DMS79 treated with DMSO at 0.1 percent for 48 hours (cell line): Measurements from ENCODE around the gene CMIP.
"Not testable (repeated sequence)": the region's sequence is repeated elsewhere in the genome, so short reads cannot be mapped to it uniquely, and the experiment has no call there.

Experiments used
- DNase-seq: peaks from one replicate; lab custom pipeline; 2025; lab: John Stamatoyannopoulos, UW

The CMIP gene

GRCh38 chr16:81684901-81685300, 240.3 kb downstream of the CMIP start:
- no peak for DNase-seq

GRCh38 chr16:81686391-81687130, 242.0 kb downstream of the CMIP start:
- no peak for DNase-seq

- DNase-seq, result no peak
These were observed 242.5 kb downstream of the CMIP start for GRCh38 chr16:81687131-81687456.

- no peak for DNase-seq
These were observed 243.6 kb downstream of the CMIP start for GRCh38 chr16:81688182-81688581.

GRCh38 chr16:81688839-81689238, 244.2 kb downstream of the CMIP start:
- not testable (repeated sequence) for DNase-seq

GRCh38 chr16:81692021-81692420, 247.4 kb downstream of the CMIP start:
- DNase-seq, result no peak

GRCh38 chr16:81692571-81692970, 248.0 kb downstream of the CMIP start:
- no peak for DNase-seq

GRCh38 chr16:81693041-81693743, 248.6 kb downstream of the CMIP start:
- no peak for DNase-seq

GRCh38 chr16:81693744-81694303, 249.2 kb downstream of the CMIP start:
- no peak for DNase-seq

- DNase-seq, result peak; percentile 1
These were observed 250.1 kb downstream of the CMIP start for GRCh38 chr16:81694494-81695280.

- no peak for DNase-seq
These were observed 250.9 kb downstream of the CMIP start for GRCh38 chr16:81695321-81696165.

- no peak for DNase-seq
These were observed 251.8 kb downstream of the CMIP start for GRCh38 chr16:81696166-81696960.

- no peak for DNase-seq
These were observed 252.5 kb downstream of the CMIP start for GRCh38 chr16:81696961-81697615.

- peak; percentile 35 for DNase-seq
These were observed 253.2 kb downstream of the CMIP start for GRCh38 chr16:81697616-81698309.

GRCh38 chr16:81698310-81698641, 253.7 kb downstream of the CMIP start:
- no peak for DNase-seq

- no peak for DNase-seq
These were observed 255.0 kb downstream of the CMIP start for GRCh38 chr16:81699596-81699995.

- no peak for DNase-seq
These were observed 255.6 kb downstream of the CMIP start for GRCh38 chr16:81700071-81700779.

GRCh38 chr16:81700780-81701165, 256.2 kb downstream of the CMIP start:
- DNase-seq, result no peak

GRCh38 chr16:81701296-81701970, 256.8 kb downstream of the CMIP start:
- no peak for DNase-seq
